Femur (tissue), 1 donor: ENCODE results near the gene LGALS3.

Experiments
- DNase-seq: peaks from one replicate; pipeline ENCODE4 v3.0.0-alpha.2; 2017

The LGALS3 gene

DNA sequence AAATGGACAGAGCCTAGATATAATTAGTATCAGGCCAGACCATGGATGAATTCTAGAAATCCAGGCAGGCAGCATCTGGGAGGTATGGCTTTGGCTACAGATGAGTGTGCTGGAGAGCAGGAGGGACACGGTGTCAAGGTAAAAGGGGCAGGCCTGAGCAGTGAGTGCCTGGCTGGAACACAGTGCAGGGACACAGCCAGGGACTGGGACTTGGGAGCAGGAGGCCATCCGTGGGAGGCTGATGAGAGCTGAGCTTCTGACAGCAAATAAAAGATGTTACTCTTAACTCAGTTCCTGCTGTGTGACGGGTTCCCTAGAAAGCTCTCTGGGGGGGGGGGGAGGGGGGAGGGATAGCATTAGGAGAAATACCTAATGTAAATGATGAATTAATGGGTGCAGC, 13.6 kb upstream of the LGALS3 start:
- DNase-seq, result no peak

DNA sequence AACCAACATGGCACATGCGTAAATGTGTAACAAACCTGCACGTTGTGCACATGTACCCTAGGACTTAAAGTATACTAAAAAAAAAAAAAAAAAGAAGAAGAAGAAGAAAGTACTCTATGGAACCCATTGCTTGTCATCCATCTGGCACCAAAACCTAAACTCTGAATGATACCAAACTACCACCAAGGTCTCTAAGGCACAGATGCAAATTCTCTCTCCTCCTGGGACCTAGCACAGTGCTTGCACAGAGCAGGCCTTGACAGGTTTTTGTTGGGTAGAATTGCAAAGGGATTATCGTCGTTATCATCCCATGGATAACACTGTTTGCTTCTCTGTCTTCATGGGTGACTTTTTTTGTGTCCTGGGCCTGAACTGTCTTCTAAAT, 13.2 kb upstream of the LGALS3 start:
- no peak for DNase-seq

DNA sequence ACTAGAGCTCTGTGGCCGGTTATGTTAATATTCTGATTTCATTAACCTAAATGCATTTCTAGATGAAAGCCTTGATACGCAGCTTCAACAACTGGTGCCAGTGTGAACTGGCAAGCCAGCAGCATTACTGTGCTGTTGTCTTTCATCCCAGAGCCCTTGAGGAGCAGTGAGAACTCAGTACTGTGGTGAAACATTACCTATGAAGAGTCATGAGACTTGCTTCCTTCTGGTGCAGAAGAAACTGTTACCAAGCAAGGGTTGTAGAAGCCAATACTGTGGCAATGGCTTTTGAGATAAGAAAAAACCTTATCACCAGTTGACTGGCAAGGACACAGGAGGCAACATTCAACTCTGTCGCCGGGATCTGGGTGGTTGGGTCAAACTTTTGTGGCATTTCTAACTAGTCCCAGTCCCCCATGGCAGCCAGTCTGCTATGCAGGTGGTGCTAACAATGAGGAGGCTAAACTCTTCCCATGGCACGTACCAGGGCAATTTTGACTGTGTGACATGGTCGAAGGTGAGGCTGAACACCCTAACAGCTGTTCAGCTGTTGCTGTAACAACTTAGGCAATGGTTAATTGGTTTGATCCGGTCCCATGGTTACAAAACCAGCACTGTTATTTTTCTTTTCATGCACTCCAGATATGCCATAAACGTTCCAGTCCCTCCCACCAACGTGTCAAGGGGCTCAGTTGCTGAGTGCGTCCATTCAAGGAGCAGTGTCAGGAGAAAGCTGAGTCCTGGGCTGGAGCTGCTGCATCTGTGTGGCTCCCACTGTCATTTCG, 12.6 kb upstream of the LGALS3 start:
- DNase-seq, result no peak

DNA sequence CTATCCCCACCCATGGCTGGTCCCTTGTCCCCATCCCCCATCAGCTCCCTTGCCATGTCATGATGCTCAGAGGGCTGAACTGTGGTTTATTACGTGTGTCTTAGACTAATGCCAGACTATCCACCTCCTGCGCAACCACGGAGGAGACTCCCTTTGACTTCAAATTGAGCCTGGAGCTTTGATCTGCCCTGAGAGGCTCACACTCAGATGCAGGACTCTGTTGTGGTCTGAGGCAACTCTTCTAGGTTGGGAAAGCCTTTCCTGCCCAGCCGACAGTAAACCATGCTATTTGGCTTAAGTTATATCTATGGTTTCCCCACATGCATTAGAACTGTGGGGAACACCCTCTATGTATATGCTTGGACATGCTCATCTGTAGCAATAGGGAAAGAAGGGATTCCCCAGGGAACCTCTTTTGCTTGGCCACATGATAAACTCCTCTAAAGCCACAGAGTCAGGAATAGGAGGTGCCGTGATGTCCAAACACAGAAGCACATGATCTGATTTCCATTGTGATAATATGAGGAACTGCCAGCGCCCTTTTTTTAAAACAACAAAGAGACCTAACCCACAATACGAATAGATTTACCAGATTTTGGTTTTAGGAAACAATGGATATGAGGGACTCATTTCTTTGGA, 11.1 kb upstream of the LGALS3 start:
- peak; percentile 63 for DNase-seq

DNA sequence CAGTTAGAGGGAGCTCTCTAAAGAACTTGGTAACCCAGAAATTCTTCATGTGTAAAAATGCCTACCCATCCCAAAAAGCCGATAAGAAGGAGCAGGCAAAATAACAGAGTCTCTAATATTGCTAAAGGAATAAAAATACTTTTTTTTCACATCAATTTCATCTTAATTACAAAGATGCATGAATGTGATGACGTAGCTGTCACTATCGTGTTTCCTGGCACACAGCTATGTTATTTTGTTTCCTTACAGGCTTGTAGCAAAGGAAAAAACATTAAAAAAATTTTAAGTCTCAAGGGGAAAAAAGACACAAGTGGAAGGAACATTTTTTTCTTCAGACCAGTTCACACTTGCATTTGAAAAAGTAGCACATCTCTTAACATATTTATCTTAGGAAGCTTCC, 10.3 kb upstream of the LGALS3 start:
- DNase-seq, result no peak

DNA sequence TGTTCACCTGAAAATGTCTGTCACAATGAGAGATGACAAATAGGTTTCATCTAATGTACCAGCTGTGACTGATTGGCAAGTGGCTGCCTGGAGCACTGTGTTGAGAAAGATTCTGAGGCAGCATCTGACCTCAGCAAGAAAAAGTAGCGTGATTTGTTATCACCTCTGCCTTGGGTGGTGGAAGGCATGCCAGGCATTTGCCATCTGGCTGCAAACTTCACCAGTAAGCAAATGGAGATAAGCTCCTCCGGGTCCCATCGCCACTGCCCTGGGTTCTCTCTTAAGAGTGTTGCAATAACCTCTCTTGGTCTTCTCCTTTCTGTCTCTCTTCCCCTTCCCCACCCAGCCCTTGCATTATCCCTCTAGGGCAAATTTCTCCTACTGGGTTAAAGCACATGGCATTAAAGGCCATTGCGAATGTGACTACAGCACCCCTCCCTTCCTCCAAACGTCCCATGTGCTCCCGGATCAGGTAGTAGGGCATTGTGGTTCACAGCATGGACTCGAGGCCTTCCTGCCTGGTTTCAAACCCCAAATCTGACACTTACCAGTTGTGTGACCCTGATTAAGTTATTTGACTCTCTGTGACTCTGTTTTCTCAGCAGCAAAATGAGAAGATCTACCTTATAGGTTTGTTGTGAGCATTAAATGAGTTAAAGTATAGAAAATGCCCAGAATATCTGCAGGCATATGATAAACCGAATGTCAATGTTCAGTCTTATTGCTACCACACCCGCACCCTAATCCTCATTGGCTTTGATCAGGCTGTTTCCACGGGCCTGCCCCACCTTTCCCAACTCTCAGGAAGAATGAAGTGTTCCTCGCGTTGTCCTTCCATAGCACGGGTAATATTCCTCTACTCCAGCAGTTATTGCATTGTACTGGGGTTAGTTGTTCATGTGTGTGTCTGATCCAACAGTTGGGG, 8.2 kb upstream of the LGALS3 start:
- no peak for DNase-seq

GRCh38 chr14:55121628-55122439, 7.2 kb upstream of the LGALS3 start:
- no peak for DNase-seq

DNA sequence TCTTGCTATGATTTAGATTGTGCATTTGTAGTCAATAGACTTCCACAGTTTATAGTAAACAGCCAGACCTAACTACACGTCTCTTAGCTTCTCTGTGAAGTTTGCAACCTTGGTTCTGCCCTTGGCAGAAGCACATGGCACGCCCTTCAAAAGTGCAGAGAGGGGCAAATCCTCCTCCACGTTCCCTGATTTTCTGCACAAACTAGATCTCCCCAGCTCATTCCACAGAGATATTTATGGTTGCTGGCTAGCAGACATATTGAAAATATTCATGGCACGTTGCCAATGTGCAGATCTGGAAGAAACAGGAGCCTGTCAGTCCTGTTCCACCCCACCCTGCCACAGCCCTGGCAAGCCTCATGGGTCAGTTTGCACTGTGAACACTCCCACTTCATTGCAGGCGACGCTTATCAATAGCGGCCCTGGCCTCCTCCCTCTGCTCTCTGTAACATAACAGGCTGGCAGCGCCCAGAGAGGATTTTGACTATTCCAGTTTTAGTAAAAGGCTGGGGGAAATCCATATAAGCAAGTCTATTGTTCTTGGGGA, 6.5 kb upstream of the LGALS3 start:
- DNase-seq, result peak; percentile 66

- peak; percentile 70 for DNase-seq
Measured at GRCh38 chr14:55123101-55123500, 6.0 kb upstream of the LGALS3 start.

GRCh38 chr14:55123852-55124639, 5.0 kb upstream of the LGALS3 start:
- DNase-seq, result no peak

DNA sequence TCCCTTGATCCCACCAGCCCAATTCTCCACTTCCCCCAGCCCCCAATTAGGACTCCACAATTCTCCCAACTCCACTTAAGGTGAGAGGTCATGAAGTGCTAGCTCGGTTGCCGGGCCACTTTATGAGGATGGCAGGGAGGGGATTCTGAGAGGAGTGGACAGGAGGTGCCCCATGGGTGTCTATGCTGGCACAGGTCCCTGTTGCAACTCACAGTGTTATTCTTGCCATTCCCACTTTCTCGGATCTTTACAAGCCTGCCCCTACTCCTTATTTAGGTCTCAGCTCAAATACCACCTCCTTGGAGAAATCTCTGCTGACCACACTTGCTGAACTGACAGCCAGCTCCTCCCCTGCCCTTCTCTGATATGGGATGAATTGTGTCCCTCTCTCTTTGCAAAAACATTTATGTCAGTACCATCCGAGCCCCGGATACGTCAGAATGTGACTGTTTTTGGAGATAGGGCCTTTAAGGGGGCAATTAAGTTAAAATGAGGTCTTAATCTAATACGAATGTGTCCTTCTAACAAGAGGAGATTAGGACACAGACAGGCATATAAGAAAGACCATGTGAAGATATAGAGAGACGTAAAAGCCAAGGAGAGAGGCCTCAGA, 4.2 kb upstream of the LGALS3 start:
- DNase-seq, result no peak

DNA sequence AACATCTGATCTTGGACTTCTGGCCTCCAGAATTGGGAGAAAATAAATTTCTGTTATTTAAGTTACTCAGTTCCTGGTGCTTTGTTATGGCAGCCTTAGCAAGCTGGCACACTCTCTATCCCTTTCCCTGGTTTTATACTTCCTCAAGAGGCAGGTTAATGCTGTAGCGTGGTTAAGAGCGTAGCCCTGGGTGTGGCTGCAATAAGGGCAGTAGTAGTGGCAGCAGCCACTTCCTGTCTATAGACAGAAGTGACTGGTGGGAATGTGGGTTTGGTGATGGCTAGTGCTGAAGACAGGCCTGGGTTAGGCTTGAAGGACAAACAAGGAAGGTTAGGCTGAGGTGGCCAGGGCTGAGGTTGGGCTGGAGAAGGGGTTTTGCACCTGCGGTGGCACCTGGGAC, 3.6 kb upstream of the LGALS3 start:
- DNase-seq, result no peak

DNA sequence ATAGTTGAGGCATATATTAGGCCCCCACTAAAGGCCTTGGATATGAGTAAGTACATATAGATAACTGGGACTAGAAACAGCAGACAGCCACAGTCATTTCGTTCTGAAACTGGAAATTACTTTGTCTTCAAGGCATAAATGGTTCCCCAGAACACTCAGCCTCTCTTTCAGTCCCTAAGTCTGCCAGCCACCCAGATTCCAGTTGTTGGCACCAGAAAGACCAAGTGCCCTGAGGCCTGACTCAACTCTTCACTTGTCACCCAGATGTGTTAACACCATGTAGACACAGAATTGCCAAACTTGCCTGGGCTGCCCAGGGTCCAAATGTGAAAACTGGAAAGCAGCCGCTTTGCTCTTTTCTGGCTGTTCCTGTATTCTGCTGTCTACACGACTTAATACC, 3.0 kb upstream of the LGALS3 start:
- DNase-seq, result no peak

DNA sequence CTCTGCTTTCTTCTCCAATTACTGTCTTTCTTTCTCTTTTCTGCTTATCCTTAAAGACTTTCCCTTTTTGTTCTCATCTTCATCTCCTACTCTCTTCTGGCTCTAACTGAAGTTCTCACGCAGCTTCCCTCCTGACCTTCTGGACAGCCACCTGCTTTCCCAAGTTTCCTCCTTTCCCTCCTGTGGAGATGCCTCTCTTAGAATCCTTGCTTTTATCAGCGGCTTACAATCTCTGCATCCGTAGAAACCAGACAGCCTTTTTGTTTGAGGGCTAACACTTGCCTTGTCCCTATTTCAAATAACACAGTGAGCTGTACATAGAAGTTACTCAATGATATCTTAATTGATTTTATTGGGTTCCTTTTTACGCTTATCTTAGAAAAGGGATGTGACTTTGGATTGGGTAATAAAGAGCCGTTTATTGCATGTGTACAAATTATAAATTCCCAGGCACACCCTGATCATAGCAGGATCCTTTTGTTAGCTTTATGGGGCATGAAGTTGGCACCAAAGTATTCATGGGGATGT, 2.1 kb upstream of the LGALS3 start:
- no peak for DNase-seq

DNA sequence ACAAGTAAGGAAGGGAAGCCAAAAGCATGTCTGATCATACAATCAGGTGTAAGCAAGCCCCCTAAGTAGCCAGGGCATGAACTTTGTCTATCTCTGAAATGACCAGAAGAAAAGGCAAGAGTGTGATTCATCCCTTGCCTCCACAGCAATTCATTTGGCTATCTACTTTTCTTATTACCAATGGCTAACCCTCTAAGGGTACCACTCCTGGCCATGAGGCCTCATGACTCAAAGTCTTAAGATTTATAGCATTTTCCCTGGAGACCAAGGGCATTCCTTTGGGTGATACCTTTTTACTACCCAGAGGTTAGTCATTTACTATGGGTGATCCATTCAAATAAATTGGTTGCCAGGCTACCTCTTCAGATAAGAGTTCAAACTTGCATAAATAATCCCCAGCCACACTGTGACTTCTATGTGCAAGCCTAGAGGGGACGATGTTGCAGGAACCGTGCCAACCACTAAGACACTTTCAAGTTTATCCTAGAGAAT, 1.5 kb upstream of the LGALS3 start:
- no peak for DNase-seq

DNA sequence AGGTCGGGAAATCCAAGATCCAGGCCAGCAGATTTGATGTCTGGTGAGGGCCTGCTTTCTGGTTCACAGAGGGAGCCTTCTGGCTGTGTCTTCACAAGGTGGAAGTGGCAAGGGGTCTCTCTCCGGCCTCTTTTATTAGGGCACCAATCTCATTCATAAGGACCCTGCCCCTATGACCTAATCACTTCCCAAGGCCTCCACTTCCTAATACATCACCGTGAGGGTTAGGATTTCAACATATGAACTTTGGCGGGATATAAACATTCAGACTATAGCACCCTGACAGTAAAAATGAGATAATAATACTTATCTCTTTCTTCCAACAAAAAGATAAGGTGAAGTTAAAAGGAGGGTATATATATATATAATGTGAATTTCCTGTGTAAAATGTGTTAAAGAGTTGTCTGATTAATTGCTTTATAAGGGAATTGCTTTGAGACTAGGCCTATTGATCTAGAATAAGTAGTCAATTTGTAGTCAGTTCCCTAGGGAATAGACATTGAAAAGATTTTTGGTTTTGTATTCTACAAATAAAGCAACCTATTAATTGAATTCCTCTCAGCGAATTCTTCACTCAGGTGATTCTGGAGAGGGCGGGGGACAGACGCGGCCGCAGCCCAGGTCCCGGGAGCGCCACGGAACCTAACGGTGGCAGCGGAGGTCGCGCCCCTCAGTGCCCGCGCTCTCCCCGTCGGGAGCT, 516 bp upstream of the LGALS3 start:
- no peak for DNase-seq

GRCh38 chr14:55129428-55130195, 560 bp downstream of the LGALS3 start:
- peak; percentile 75 for DNase-seq

GRCh38 chr14:55130196-55130550, 1.1 kb downstream of the LGALS3 start:
- no peak for DNase-seq
